Measurements from ENCODE around the gene C1QL2. TPM values are rescaled to one million over a fixed set of nuclear protein-coding genes. Genes with fewer than 3 reads are reported as not detected.

C1QL2 gene
- total RNA-seq, 1 donor from 2014 or later, result not detected

DNA sequence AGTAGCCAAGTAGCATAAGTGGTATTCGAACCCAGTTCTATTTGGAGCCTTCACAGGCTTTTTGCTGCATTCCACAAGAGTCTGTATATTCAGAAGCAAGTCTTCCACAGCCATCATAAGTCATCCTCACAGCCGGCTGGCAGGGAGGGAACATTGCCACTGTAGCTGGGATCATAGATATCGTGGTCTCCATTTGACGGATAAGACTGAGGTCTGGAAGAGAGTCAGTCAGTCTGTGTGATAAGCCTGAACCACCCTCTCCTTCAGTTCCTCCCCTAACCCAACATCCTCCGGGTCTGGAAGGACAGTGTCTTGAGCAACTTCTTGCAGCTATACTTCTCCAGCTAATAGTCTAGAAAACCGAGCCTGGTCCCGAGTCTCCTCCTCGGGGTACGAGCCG, 17.0 kb upstream of the C1QL2 start:
- Mint-ChIP-seq H3K4me1 (ENCODE audit: unreplicated experiment) (peaks cover 11% of the 10 kb centered on the region), H3K36me3 (ENCODE audit: unreplicated experiment) (no peaks in the 10 kb centered on the region), H3K27me3 (ENCODE audit: unreplicated experiment) (no peaks in the 10 kb centered on the region), H3K27ac (ENCODE audit: unreplicated experiment) (no peak overlapping the region), H3K4me3 (ENCODE audit: unreplicated experiment) (no peak overlapping the region), H3K9me3 (ENCODE audit: unreplicated experiment) (no peaks in the 10 kb centered on the region)
- no peak for TF ChIP-seq CTCF (IDR thresholded peaks at IDR 0.05)
- no peak for DNase-seq (ENCODE audit: extremely low spot score, unreplicated experiment)

DNA sequence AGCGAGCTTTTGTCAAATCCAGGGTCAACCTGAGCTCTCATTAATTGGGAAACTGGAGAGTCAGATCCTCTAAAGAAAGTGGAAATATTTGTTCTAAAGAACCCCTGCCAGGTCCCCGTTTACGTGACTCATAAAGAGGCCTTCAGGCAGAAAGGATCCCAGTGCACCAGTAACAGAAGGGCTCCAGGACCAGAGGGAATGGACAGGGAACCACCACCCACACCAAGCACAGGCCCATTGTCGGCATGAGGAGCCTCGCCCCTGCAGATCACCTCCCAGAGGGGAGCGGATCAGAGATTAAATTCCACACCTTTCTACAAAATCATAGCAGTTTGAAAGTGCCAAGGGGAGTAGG, 16.4 kb upstream of the C1QL2 start:
- Mint-ChIP-seq H3K9me3 (ENCODE audit: unreplicated experiment) (no peaks in the 10 kb centered on the region), H3K4me1 (ENCODE audit: unreplicated experiment) (peaks cover 9% of the 10 kb centered on the region)
- no peak for TF ChIP-seq CTCF (IDR thresholded peaks at IDR 0.05)

DNA sequence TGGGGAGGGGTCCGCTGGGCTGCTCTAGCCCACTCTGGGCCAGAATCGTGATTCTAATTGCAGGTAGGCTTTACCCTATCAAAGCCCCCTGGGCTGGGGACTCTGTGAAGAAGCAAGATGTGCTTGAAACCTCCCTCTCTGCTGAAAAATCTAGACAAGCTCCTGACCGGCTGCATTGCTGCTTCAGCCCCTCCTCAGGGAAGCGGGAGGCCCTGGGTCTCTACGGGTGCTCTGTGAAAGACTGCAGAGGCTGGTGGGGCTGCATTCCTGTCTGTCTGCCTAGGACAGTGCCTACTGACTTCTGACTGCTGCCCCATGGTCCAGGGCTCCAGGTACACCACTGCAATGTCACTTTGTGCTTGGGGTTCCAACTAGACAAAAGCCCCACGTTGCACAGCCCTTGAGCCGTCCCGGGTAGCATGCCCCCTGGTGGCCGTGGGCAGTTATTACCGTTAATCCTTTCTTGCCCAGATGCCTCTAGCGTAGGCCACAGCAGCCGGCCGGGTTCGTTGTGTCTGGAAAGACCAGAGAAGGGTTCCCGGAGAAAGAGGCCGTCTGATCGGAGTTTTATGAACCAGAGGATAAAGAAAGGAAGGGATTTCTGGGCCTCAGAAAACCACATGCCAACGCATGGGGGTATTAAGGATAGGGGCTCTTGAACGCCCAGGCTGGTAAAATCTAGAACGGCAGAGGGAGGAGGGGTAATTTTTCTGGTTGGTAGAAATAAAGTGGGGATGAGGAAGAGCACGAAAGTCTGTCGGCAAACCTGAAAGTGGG, 15.9 kb upstream of the C1QL2 start:
- no peak overlapping the region for H3K4me3 Mint-ChIP-seq (ENCODE audit: unreplicated experiment)
- H3K4me1 Mint-ChIP-seq (ENCODE audit: unreplicated experiment), result peaks cover 4% of the 10 kb centered on the region
- no peaks in the 10 kb centered on the region for H3K36me3 Mint-ChIP-seq (ENCODE audit: unreplicated experiment)
- H3K9me3 Mint-ChIP-seq (ENCODE audit: unreplicated experiment), result no peaks in the 10 kb centered on the region
- no peaks in the 10 kb centered on the region for H3K27me3 Mint-ChIP-seq (ENCODE audit: unreplicated experiment)
- TF ChIP-seq CTCF (IDR thresholded peaks at IDR 0.05), result peak; percentile 69
- DNase-seq (ENCODE audit: extremely low spot score, unreplicated experiment), result no peak
- no peak overlapping the region for H3K27ac Mint-ChIP-seq (ENCODE audit: unreplicated experiment)

More for the DNA sequence above, 16.4 kb upstream of the C1QL2 start:
- no peaks in the 10 kb centered on the region for H3K27me3 Mint-ChIP-seq (ENCODE audit: unreplicated experiment)
- H3K36me3 Mint-ChIP-seq (ENCODE audit: unreplicated experiment), result no peaks in the 10 kb centered on the region
- H3K27ac Mint-ChIP-seq (ENCODE audit: unreplicated experiment), result no peak overlapping the region
- no peak for DNase-seq (ENCODE audit: extremely low spot score, unreplicated experiment)
- no peak overlapping the region for H3K4me3 Mint-ChIP-seq (ENCODE audit: unreplicated experiment)

DNA sequence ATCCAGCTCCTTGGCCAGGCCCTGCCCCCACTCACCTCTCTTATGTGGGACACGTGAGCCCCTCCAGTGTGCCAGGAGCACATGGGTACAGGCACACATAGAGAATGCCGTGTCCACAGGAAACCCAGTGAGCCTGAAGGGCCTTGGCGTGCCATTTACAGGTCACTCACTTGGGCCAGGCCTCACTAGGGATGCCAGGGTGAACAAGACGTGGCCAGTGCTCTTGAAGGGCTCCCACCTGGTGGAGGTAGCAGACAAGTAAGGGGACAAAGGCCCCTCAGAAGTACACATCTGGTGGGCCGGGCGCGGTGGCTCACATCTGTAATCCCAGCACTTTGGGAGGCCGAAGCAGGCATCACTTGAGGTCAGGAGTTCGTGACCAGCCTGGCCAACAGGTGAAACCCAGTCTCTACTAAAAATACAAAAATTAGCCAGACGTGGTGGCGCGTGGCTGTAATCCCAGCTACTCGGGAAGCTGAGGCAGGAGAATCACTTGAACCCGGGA, 15.1 kb upstream of the C1QL2 start:
- Mint-ChIP-seq H3K27ac (ENCODE audit: unreplicated experiment) (no peak overlapping the region), H3K36me3 (ENCODE audit: unreplicated experiment) (no peaks in the 10 kb centered on the region), H3K27me3 (ENCODE audit: unreplicated experiment) (peaks cover 4% of the 10 kb centered on the region), H3K4me1 (ENCODE audit: unreplicated experiment) (no peaks in the 10 kb centered on the region), H3K4me3 (ENCODE audit: unreplicated experiment) (no peak overlapping the region), H3K9me3 (ENCODE audit: unreplicated experiment) (no peaks in the 10 kb centered on the region)
- no peak for DNase-seq (ENCODE audit: extremely low spot score, unreplicated experiment)
- no peak for TF ChIP-seq CTCF (IDR thresholded peaks at IDR 0.05)

DNA sequence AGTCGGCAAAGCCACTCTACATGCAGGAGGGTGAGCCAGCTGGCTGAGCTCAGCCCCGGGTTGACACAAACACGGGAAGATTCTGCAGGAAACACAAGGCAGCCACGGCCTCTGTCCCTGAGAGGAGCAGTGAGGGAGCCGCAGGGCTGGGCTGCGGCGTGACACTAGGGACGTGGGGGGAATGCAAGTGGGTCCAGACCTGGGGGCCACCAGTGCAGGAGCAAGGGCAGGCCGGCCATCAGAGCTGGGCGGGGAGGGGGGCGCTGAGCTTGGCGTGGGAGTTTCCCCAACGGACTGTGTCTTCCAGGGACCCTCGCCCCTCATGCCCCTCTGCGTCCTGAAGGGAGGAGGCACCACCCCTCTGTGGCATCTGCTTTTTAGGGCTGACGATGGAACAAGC, 12.0 kb upstream of the C1QL2 start:
- Mint-ChIP-seq H3K27ac (ENCODE audit: unreplicated experiment) (no peak overlapping the region), H3K4me1 (ENCODE audit: unreplicated experiment) (no peaks in the 10 kb centered on the region), H3K36me3 (ENCODE audit: unreplicated experiment) (no peaks in the 10 kb centered on the region), H3K27me3 (ENCODE audit: unreplicated experiment) (peaks cover 17% of the 10 kb centered on the region), H3K4me3 (ENCODE audit: unreplicated experiment) (no peak overlapping the region), H3K9me3 (ENCODE audit: unreplicated experiment) (no peaks in the 10 kb centered on the region)
- no peak for DNase-seq (ENCODE audit: extremely low spot score, unreplicated experiment)
- no peak for TF ChIP-seq CTCF (IDR thresholded peaks at IDR 0.05)

All from osteocyte (in vitro differentiated cells).